AG04449 (cell line): Measurements from ENCODE around the gene HAGHL.

ENCODE experiments used
- CTCF ChIA-PET: fragments of 350-600 bp; formaldehyde crosslinking; extraction: SDS; loops from one replicate; lab custom pipeline; 2021; ENCODE audit warnings: antibody characterized with exemption; lab: Yijun Ruan, JAX
- POLR2A ChIA-PET: fragments of 400-600, 350-600 bp; formaldehyde crosslinking; extraction: SDS; loops from one replicate; lab custom pipeline; 2020; ENCODE audit warnings: antibody characterized with exemption, inconsistent platforms; lab: Yijun Ruan, JAX
- DNase-seq: peaks from one replicate; pipeline ENCODE4 v3.0.0-alpha.2; 2010; ENCODE audit warnings: low read depth, low spot score
- H3K4me3 ChIP-seq: 2 replicates; pipeline ENCODE4 v1.5.1; 2011; ENCODE audit warnings: low read depth, mild to moderate bottlenecking, control low read depth, low read length
- CTCF ChIP-seq: IDR thresholded peaks from one replicate; pipeline ENCODE4 v1.5.1; 2011; ENCODE audit warnings: mild to moderate bottlenecking, moderate library complexity, low read length, control low read depth, inconsistent platforms; ENCODE audit not compliant: insufficient read depth; ENCODE audit errors: missing control alignments

HAGHL gene

GRCh38 chr16:694187-694862, 32.6 kb upstream of the HAGHL start:
- CTCF ChIA-PET: interaction anchor here (0.9 to 1.5 kb wide), 2 partner anchors 16 to 18 kb away, joined by 5 to 6 read pairs; no protein-coding TSS in a partner anchor
- TF ChIP-seq CTCF: no peak
- no peak for DNase-seq
- no peak overlapping the region for H3K4me3 ChIP-seq
- POLR2A ChIA-PET: no interaction called here

GRCh38 chr16:694863-695354, 32.0 kb upstream of the HAGHL start:
- H3K4me3 ChIP-seq: no peak overlapping the region
- CTCF ChIA-PET: interaction anchor here (0.9 to 1.5 kb wide), 2 partner anchors 15 to 18 kb away, joined by 5 to 6 read pairs; no protein-coding TSS in a partner anchor
- no peak for DNase-seq
- TF ChIP-seq CTCF: no peak
- POLR2A ChIA-PET: no interaction called here

- ChIA-PET POLR2A (no interaction called here), CTCF (interaction anchor here (0.9 to 1.5 kb wide), 4 partner anchors 15 to 25 kb away, joined by 3 to 6 read pairs (median 4); no protein-coding TSS in a partner anchor)
- TF ChIP-seq CTCF: no peak
- H3K4me3 ChIP-seq: no peak overlapping the region
- no peak for DNase-seq
These were observed 31.4 kb upstream of the HAGHL start for GRCh38 chr16:695355-696089.

GRCh38 chr16:698911-699671, 27.8 kb upstream of the HAGHL start:
- no peak overlapping the region for H3K4me3 ChIP-seq
- DNase-seq: no peak
- POLR2A ChIA-PET: no interaction called here
- CTCF ChIA-PET: interaction anchor here (1.2 to 6.6 kb wide), 2 partner anchors 13 to 17 kb away, joined by 4 to 53 read pairs; no protein-coding TSS in a partner anchor
- TF ChIP-seq CTCF: no peak

- TF ChIP-seq CTCF: no peak
- DNase-seq: no peak
- no peak overlapping the region for H3K4me3 ChIP-seq
- ChIA-PET CTCF (interaction anchor here (1.2 to 6.6 kb wide), 3 partner anchors 8 to 40 kb away, joined by 4 to 53 read pairs (median 6); partner anchors contain the start of gene CIAO3), POLR2A (no interaction called here)
These were observed 26.0 kb upstream of the HAGHL start for GRCh38 chr16:700684-701584.
